ENCODE data around the gene SCARB1.

Gene SCARB1

GRCh38 chr12:124851342-124851741, 12.3 kb downstream of the SCARB1 start:
- peaks cover 6 to 12% of the 10 kb centered on the region in 2 donors for H3K4me1 Mint-ChIP-seq (ENCODE audit: low read depth in 2 of 2)
- no peak overlapping the region for H3K27ac Mint-ChIP-seq
- no peaks in the 10 kb centered on the region for H3K36me3 Mint-ChIP-seq (ENCODE audit: insufficient read depth)
- no peaks in the 10 kb centered on the region for H3K9me3 Mint-ChIP-seq
- DNase-seq: no peak
- H3K27me3 Mint-ChIP-seq: no peaks in the 10 kb centered on the region
- ATAC-seq (replicated peaks): no peak
- H3K4me3 Mint-ChIP-seq: no peak overlapping the region

GRCh38 chr12:124849382-124849781, 14.3 kb downstream of the SCARB1 start:
- no peak overlapping the region for H3K27ac Mint-ChIP-seq
- no peaks in the 10 kb centered on the region for H3K27me3 Mint-ChIP-seq
- ATAC-seq (replicated peaks) (no peak), DNase-seq (no peak)
- no peaks in the 10 kb centered on the region for H3K9me3 Mint-ChIP-seq
- no peaks in the 10 kb centered on the region for H3K36me3 Mint-ChIP-seq (ENCODE audit: insufficient read depth)
- peaks cover 6 to 8% of the 10 kb centered on the region in 2 donors for H3K4me1 Mint-ChIP-seq (ENCODE audit: low read depth in 2 of 2)
- H3K4me3 Mint-ChIP-seq: no peak overlapping the region

DNA sequence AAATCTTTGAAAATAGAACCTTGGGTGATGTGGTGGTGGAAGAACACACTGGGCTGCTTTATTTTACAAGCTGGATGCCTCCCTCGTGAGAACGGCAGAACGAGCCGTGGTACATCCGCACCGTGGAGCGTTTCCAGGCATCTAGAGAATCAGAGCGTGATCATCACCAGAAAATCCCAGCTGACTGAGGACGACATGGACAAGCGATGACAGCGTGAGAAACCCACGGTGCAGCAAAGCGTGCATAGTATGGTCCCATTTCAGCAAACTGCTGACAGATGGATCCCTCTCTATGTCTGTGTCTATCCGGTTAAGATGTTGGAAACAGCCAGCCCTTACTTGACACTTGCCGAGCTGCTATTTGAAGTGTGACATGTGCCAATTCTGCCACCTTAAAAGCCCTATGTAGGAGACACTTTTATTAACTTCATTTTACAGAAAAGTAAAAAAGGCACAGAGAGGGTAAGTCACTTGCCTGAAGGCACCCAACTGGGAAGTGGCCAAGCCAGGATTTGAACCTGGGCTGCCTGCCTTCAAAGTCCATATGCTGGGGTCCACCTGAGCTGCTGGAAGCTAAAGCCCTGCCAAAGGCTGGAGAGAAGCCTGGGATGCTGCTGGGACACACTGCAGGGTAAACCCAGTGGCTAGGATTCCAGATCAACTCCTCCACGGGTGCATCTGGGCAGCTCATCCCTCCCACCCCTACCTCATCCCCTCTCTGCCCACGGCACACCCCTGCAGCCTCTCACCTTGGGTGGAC, 14.9 kb downstream of the SCARB1 start:
- Mint-ChIP-seq H3K27ac (no peak overlapping the region), H3K36me3 (ENCODE audit: insufficient read depth) (no peaks in the 10 kb centered on the region), H3K4me3 (no peak overlapping the region), H3K27me3 (no peaks in the 10 kb centered on the region), H3K4me1 (ENCODE audit: low read depth in 2 of 2) (peaks cover 6 to 8% of the 10 kb centered on the region in 2 donors), H3K9me3 (no peaks in the 10 kb centered on the region)
- ATAC-seq (replicated peaks) (no peak), DNase-seq (no peak)

DNA sequence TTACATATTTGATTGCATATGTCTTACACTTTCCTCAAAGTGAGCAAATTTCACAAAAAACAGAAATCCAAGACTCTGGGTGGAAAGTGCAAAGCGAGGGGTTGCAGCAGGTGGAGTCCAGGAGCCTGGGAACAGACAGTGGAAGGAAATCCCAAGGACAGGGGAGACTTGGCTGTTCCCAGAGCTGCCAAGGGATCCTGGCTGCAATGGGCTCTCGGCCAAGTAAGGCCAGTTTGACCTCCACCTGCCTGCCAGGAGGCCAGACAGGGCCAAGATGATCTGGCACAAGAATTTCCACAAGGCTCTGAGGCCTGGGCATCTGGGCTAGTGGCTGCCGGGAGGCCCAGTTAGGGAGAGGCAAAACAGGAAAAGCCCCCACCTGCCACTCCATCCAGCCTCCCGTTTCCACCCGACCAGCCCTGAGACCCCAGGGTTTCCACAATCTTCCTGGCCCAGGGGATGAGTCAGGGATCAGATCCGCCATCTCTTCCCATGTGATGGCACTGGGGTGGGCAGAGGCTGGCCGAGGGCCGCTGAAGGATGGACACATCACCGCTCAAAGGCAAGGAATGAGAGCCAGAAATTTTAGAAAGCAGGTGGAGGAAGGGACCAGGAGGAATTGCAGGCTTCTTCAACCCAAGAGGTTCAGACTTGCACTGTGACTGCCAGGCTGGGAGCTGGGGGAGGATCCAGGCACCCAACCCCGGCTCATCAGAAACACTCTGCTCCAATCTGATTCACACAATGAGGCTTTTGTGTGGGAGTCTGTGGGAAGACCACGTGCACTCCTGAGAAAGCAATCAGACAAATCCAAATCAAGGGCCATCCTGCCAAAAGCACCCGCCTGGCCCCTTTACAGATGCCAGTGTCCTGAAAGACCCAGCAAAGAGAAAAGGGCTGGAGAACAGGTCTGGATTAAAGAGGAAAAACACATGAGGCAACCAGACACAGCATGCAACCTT, 16.3 kb downstream of the SCARB1 start:
- peaks cover 4% of the 10 kb centered on the region in 2 donors for H3K4me1 Mint-ChIP-seq (ENCODE audit: low read depth in 2 of 2)
- DNase-seq: no peak
- H3K27ac Mint-ChIP-seq: no peak overlapping the region
- ATAC-seq (replicated peaks): no peak
- H3K27me3 Mint-ChIP-seq: no peaks in the 10 kb centered on the region
- no peaks in the 10 kb centered on the region for H3K9me3 Mint-ChIP-seq
- H3K4me3 Mint-ChIP-seq: no peak overlapping the region
- no peaks in the 10 kb centered on the region for H3K36me3 Mint-ChIP-seq (ENCODE audit: insufficient read depth)

DNA sequence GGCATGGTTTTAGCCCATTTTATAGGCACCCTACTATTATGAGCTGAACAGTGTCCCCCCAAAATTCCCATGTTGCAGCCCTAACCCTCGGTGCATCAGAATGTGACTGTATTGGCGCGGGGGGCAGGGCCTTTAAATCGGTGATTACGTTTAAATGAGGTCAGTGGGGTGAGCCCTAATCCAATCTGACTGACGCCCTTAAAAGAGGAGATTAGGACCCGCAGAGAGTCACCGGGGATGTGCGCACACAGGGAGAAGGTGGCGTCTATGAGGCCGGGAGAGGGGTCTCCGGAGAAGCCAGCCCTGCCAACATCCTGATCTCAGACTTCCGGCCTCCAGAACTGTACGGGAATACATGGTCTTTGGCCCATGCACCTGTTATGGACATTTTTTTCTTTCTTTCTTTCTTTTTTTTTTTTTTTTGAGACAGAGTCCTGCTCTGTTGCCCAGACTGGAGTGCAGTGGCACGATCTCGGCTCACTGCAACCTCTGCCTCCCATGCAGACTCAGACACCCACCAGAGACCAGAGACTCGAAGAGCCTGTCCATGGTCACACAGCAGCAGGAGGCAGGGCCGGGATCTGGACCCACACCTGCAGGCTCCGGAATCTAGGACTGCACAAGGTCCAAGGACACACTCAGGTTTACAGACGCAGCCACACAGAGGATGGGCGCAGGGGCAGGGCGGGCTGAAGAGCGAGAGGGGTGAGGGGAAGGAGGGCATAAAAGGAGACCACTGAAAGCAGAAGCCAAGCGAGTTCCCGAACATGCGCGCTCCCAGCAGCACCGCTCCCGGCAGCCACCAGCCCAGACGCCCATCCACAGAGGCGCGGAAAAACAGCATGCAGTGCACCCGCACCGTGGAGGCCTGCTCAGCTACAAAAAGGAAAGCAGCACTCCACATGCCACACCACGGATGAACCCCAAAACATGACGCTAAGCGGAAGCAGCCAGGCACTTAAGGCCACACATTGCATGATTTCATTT, 19.0 kb downstream of the SCARB1 start:
- H3K9me3 Mint-ChIP-seq: no peaks in the 10 kb centered on the region
- ATAC-seq (replicated peaks) (no peak), DNase-seq (no peak)
- H3K27me3 Mint-ChIP-seq: no peaks in the 10 kb centered on the region
- H3K27ac Mint-ChIP-seq: no peak overlapping the region
- no peaks in the 10 kb centered on the region for H3K4me1 Mint-ChIP-seq (ENCODE audit: low read depth in 2 of 2)
- H3K4me3 Mint-ChIP-seq: no peak overlapping the region
- no peaks in the 10 kb centered on the region for H3K36me3 Mint-ChIP-seq (ENCODE audit: insufficient read depth)

DNA sequence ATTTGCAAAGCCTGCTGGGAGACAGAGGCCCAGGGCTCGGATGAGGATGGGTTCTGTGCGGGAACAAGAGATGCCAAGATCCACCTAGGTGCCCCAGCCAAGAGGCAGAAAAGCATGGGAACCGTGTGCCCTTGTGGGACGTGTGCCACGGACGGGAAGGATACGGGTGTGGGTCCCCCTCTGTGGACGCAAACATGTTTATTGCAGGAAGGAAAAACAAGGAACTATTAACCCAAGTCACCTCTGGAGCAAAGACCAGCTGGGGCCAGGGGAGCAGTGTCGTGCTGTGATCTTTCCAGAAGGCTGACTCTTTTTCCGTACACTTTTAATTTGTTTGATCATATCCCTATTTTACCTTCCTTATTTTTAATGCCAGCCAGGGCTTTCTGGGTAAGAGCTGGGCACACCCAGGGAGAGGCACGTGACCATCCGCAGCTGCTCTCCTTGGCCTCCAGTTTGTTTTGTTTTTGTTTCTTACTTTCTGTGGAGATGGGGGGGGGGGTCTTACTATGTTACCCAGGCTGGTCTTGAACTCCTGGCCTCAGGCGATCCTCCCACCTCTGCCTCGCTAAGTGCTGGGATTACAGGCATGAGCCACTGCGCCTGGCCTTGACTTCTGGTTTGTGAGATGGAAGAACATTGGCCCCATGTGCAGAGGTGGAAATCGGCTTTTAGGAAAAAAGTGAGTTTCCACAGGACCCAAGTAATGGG, 20.7 kb downstream of the SCARB1 start:
- peak overlapping the region in 1 of 2 donors; percentile 33 for H3K27ac Mint-ChIP-seq
- H3K36me3 Mint-ChIP-seq (ENCODE audit: insufficient read depth): no peaks in the 10 kb centered on the region
- ATAC-seq (replicated peaks) (no peak), DNase-seq (no peak)
- no peaks in the 10 kb centered on the region for H3K27me3 Mint-ChIP-seq
- H3K9me3 Mint-ChIP-seq: no peaks in the 10 kb centered on the region
- H3K4me1 Mint-ChIP-seq (ENCODE audit: low read depth in 2 of 2): peaks cover 0 to 1% of the 10 kb centered on the region in 2 donors
- H3K4me3 Mint-ChIP-seq: no peak overlapping the region

DNA sequence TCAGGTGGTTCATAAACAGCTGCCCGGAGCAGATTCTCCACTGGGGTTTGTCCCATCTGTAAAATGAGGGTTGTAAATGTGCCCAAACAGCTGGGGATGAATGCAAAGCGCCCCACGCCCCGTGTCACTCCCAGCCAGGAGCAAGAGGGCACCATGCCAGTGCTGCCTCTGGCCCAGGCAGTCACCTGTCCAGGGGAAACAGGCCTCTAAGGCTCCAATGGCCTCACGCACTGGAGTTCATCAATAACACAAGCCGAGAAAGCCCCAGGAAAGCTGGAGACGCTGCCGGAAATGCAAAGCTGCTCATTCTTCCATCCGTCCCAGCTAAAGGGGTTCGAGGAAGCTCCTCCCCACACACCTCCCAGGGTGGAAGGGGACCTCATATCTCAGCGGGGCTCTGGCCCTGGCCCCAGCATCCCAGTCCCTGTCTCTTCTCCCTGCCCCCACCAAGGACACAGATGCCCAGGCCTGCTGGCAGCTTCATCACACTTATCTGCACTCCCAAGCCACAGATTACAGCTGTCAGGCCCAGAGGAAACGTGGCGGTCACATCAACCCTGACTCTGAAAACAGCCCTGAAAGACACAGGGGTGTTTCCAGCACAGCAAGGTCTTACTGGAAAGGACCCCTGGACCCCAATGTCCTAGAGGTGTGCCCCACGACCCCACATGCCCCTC, 21.5 kb downstream of the SCARB1 start:
- Mint-ChIP-seq H3K4me3 (no peak overlapping the region), H3K36me3 (ENCODE audit: insufficient read depth) (no peaks in the 10 kb centered on the region), H3K4me1 (ENCODE audit: low read depth in 2 of 2) (peaks cover 0 to 1% of the 10 kb centered on the region in 2 donors), H3K27ac (peak overlapping the region; percentile 33 to 71), H3K9me3 (no peaks in the 10 kb centered on the region), H3K27me3 (no peaks in the 10 kb centered on the region)
- ATAC-seq (replicated peaks) (no peak), DNase-seq (no peak)

DNA sequence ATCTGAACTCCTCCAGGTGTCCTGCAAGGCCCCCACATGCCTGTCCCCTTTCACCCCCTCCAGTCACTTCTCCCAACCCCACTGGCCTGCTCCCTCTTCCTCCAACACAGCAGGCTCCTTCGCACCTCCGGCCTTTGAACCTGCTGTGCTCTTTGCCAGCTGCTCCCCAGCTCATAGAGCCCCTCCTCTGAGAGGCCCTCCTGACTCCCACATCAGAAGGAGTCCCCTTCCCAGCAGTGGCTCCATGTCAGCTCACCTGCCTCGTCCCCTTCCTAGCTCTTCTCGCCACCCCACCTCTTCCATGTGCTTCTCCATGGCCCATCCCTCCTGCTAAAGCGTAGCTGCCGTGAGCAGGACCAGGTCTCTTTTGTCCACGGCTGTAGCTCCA, 22.1 kb downstream of the SCARB1 start:
- ATAC-seq (replicated peaks) (no peak), DNase-seq (no peak)
- Mint-ChIP-seq H3K4me3 (no peak overlapping the region), H3K27ac (peak overlapping the region in 1 of 2 donors; percentile 71), H3K27me3 (no peaks in the 10 kb centered on the region), H3K4me1 (ENCODE audit: low read depth in 2 of 2) (peaks cover 0 to 1% of the 10 kb centered on the region in 2 donors), H3K36me3 (ENCODE audit: insufficient read depth) (no peaks in the 10 kb centered on the region), H3K9me3 (no peaks in the 10 kb centered on the region)

DNA sequence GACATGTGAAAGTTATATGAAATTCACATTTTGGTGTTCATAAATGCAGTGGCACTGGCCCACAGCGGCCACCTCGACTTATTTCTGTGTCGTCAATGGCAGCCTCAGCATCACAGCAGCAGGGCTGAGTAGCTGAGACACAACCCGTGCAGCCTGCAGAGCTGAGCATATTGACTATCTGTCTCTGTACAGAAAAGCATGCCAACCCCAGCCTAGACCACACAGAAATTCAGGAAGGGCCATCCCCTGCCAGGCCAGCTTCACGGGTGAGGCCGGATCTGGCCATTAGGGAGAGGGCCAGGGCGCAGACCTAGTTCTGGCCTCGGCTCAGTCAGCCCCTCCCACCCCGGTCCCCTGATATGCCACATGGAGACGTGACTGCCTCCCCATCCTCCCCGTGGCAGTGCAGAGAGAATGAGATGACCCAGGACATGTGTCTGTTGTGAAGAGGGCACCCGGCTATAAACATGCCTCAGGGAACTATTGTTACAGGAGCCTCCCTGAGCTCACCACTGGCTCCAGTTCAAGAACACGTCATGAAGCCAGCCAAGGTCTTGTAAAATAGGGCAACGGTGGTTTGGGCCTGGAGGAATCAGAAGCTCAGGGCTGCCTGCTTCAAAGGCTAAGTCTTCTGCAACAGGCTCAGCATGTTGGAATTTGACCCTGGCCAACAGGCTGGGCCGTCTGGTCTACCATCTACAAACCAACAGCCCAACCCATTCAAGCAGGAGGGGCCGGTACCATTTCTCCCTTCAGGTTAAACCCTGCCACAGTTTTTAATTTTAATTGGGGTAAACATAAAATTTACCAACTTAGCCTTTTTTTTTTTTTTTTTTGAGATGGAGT, 25.5 kb downstream of the SCARB1 start:
- Mint-ChIP-seq H3K27ac (no peak overlapping the region), H3K4me3 (no peak overlapping the region), H3K36me3 (ENCODE audit: insufficient read depth) (no peaks in the 10 kb centered on the region), H3K9me3 (no peaks in the 10 kb centered on the region), H3K4me1 (ENCODE audit: low read depth in 2 of 2) (peaks cover 0 to 1% of the 10 kb centered on the region in 2 donors), H3K27me3 (no peaks in the 10 kb centered on the region)
- DNase-seq (no peak), ATAC-seq (replicated peaks) (no peak)

GRCh38 chr12:124837249-124837897, 26.3 kb downstream of the SCARB1 start:
- DNase-seq (no peak), ATAC-seq (replicated peaks) (no peak)
- Mint-ChIP-seq H3K27ac (no peak overlapping the region), H3K4me1 (ENCODE audit: low read depth in 2 of 2) (peaks cover 0 to 1% of the 10 kb centered on the region in 2 donors), H3K9me3 (no peaks in the 10 kb centered on the region), H3K4me3 (no peak overlapping the region), H3K27me3 (no peaks in the 10 kb centered on the region), H3K36me3 (ENCODE audit: insufficient read depth) (no peaks in the 10 kb centered on the region)

GRCh38 chr12:124836759-124837158, 26.9 kb downstream of the SCARB1 start:
- H3K27ac Mint-ChIP-seq: no peak overlapping the region
- H3K27me3 Mint-ChIP-seq: no peaks in the 10 kb centered on the region
- H3K36me3 Mint-ChIP-seq (ENCODE audit: insufficient read depth): no peaks in the 10 kb centered on the region
- no peak overlapping the region for H3K4me3 Mint-ChIP-seq
- ATAC-seq (replicated peaks) (no peak), DNase-seq (no peak)
- H3K9me3 Mint-ChIP-seq: no peaks in the 10 kb centered on the region
- peaks cover 0 to 1% of the 10 kb centered on the region in 2 donors for H3K4me1 Mint-ChIP-seq (ENCODE audit: low read depth in 2 of 2)

Data from effector memory CD8-positive, alpha-beta T cell (primary cell).